Cardiac atrium fibroblast (primary cell): ENCODE data around the gene COQ2. TPM values are rescaled to one million over a fixed set of nuclear protein-coding genes. Genes with fewer than 3 reads are reported as not detected.

Experiments used
- total RNA-seq: library from RNA; depleted of rRNA; stranded (reverse); fragments of >200 nt; gene quantifications from 2 replicates; pipeline ENCODE4 v1.2.3, GENCODE V29; 2015

Gene COQ2, protein sequence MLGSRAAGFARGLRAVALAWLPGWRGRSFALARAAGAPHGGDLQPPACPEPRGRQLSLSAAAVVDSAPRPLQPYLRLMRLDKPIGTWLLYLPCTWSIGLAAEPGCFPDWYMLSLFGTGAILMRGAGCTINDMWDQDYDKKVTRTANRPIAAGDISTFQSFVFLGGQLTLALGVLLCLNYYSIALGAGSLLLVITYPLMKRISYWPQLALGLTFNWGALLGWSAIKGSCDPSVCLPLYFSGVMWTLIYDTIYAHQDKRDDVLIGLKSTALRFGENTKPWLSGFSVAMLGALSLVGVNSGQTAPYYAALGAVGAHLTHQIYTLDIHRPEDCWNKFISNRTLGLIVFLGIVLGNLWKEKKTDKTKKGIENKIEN
- 7.8 and 12.3 TPM in 2 replicates for total RNA-seq

GRCh38 chr4:83284193-83285054 lies at the start of gene COQ2:
TSS of gene COQ2 (minus strand) at chr4:83284798. CDS start at chr4:83284764, 34 bp downstream.

Other genes starting within 250 kb of the COQ2 start
- gene COPS4, start 249.6 kb downstream of the COQ2 start, total RNA-seq, result 69.0 and 101 TPM in 2 replicates
- 3.4 TPM in 1 of 2 replicates, not detected in the other for gene PLAC8, start 170.1 kb downstream of the COQ2 start, total RNA-seq
- gene HPSE, start 50.0 kb upstream of the COQ2 start, total RNA-seq, result 13.1 and 15.2 TPM in 2 replicates
- 6.3 and 10.5 TPM in 2 replicates for gene HELQ, start 171.0 kb upstream of the COQ2 start, total RNA-seq
- gene MRPS18C, start 171.3 kb upstream of the COQ2 start, total RNA-seq, result 14.7 and 18.4 TPM in 2 replicates
- gene ABRAXAS1, start 200.3 kb upstream of the COQ2 start, total RNA-seq, result 9.9 and 11.0 TPM in 2 replicates